Limb (tissue), 2 donors: ENCODE measurements around the gene EIPR1.
A peak's percentile ranks its signal among the peaks of the same experiment; 100 is the strongest.
"Not testable (repeated sequence)": the region's sequence is repeated elsewhere in the genome, so short reads cannot be mapped to it uniquely, and the experiment has no call there.

ENCODE experiments used
- DNase-seq, 2 donors: peaks; one replicate each; pipeline ENCODE4 v3.0.0-alpha.2; 2016; ENCODE audit errors: extremely low spot score in 2 of 2

EIPR1 gene

GRCh38 chr2:3357926-3358325, 19.7 kb downstream of the EIPR1 start:
- DNase-seq: no peak

DNA sequence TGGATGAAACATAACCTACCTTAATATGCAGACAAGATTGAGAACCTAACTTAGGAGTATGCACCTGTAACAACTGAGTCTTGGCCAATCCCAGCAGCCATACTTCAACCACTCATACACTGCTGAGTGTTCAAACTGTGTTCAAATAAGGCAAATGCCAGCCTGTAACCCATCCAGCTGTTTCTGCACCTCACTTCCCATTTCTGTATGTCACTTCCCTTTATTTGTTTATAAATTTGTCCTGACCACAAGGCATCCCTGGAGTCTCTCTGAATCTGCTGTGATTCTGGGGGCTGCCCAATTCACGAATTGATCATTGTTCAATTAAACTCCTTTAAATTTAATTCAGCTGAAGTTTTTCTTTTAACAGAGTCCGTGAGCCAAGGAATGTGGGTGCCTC, 20.2 kb downstream of the EIPR1 start:
- not testable (repeated sequence) for DNase-seq

DNA sequence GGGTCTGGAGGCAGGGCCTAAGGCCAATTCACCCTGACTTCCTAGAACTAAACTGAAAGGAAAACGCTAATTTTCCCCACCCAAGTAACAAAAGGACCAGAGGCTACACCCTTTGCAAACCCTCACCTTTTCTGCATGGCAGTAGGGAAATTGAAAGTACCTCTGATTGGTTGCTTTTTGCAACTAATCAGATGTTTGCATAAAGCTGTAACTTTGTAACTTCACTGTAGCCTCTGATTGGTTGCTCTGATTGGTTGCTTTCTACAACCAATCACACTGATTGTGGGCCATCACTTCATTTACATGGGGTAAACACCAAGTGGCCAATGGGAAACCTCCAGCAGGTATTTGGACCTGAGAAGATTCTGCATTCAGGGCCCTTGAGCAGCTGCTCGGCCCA, 20.8 kb downstream of the EIPR1 start:
- DNase-seq: no peak

DNA sequence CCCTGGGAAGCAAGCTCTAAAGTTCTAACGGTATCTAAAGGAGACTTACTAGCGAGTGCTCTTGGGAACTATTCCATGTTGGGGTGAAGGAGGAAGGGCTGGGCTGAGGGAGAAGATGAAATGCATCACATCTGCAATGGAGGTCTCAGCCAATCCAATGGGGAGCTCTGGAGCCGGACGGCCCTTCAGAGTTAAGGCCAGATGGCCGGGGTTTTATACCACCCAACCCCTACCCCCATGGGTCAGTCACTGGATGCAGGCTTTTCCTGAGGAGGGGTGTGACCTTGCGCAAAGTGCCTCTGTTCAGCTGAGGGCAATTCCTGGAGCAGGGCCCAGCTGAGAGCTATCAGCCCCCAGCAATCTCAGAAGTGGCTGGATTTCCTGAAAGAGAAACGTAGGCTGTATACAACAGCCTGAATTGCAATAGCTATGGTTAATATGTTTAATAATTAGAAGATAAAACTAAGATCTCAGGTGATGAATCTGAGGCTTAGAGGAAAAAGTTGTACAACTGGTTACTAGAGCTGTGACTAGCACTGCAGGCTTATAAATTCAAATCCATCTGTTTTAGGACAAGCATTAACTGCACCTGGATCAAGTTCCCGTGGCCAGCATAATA, 21.6 kb downstream of the EIPR1 start:
- DNase-seq: no peak

DNA sequence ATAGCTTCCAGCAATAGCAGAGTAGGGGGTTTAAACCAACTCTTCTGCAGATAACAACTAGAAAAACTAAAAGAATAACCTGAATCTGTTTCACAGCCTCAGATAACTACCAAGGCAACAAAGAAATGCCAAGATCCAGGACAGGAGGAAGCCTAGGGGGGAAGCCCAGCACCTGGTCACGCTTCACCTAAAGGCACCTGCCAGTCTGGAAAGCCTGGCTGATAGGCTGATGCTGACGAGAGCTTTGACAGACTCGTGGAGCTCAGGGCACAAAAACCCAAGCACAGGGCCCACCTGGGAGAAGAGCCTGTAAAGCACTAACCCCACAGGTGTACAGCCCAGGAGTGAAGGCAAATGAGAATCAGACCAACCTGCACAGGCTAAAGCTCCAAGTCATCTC, 22.6 kb downstream of the EIPR1 start:
- DNase-seq: no peak

- no peak for DNase-seq
Observed at GRCh38 chr2:3349211-3349693, 28.4 kb downstream of the EIPR1 start.

DNA sequence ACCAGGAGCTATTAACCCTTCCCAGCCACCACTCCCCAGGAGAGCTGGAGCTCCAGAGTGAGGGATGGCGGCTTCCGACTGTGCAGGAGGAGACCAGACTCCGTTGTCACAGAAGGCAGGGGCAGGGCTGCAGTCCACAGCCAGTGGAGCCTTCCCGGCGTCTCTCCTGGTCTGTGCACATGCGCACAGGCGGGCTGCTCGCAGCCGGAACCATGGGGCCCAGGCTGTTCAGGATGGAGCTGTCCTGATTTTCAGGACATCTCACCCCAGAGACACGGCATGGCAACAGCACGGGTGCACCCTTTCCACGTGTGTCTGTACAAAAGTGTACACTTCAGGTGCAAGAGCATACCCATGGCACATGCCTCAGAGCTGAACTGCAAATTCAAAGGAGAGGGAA, 28.9 kb downstream of the EIPR1 start:
- no peak for DNase-seq

- no peak for DNase-seq
Observed at GRCh38 chr2:3345621-3346020, 32.0 kb downstream of the EIPR1 start.

GRCh38 chr2:3344897-3345296, 32.7 kb downstream of the EIPR1 start:
- DNase-seq: no peak

GRCh38 chr2:3343012-3343411, 34.6 kb downstream of the EIPR1 start:
- no peak for DNase-seq

DNA sequence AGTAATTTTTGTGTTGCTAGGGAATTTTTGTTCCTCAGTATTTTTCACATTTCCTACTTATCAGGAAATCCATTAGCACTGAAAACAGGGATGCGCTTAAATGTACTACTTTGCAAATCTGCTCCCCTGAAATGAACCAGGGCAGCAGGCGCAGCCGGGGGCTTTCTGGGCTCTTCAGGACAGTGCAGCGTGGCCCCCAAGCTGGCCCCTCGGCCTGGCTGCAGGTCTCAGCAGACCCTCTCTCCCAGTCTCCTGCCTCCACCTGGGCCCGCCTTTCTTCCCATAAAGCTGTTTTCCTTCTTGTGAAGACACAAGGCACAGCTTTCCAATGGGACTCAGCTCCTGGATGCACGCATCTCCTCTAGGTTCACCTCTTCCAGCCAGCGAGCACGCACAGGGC, 35.3 kb downstream of the EIPR1 start:
- DNase-seq: no peak

DNA sequence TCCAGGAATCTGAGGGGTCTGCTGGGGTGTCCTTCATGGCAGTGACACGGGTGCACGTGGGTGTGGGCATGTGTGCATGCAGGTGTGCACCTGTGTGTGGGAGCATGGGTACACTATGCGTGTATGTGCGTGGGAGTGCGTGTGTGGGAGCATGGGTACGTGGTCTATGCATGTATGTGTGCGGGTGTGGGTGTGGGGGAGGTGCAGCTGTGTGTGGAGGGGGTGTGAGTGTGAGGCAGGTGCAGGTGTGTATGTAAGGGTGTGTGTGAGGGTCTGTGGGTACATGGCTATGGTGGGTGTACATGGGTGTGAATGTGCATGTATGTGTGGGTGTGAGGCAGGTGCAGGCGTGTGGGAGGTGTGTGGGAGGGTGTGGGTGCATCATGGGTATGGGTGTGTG, 36.3 kb downstream of the EIPR1 start:
- no peak for DNase-seq

GRCh38 chr2:3340144-3340543, 37.5 kb downstream of the EIPR1 start:
- no peak for DNase-seq

DNA sequence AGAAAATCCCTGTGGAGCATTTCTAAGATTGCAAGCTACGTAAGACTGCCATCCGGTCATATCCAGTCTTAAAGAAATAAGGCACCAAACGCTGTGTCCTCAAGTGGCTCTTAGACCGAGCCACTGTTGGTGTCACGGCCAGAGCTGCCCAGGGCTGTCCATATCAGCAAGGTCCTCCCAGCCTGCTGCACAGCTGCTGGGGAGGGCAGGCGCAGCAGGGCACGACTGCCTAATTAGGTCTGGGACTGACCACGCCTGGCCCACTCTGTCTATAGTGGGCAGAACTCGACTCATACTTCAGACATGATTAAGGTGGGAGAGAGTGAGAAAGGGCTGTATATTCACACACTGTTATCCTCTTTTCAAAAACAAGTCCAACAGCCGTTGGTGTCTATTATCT, 39.3 kb downstream of the EIPR1 start:
- no peak for DNase-seq

- no peak for DNase-seq
Observed at GRCh38 chr2:3336844-3337243, 40.8 kb downstream of the EIPR1 start.

- peak in 1 of 2 donors; percentile 62 for DNase-seq
Observed at GRCh38 chr2:3334392-3335345, 42.9 kb downstream of the EIPR1 start.

GRCh38 chr2:3332133-3332532, 45.5 kb downstream of the EIPR1 start:
- DNase-seq: no peak

- no peak for DNase-seq
Observed at GRCh38 chr2:3329491-3329890, 48.1 kb downstream of the EIPR1 start.

- no peak for DNase-seq
Observed at GRCh38 chr2:3326871-3327270, 50.7 kb downstream of the EIPR1 start.

DNA sequence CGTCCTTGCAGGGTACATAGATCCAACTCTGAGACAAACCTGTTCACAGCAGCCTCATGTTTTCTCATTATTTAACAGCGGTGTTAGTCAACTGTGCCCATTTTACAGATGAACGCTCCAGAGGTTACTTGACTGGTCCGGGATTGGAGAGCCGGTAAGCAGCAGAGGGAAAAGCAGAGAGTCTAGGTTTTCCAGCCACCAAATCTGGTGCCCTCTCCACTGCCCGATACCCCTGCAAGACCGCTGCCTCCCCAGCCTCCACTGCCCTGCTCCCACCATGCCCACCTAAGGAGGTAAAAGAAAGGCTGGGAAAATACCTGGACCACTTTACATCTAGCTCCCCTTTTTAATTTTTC, 51.5 kb downstream of the EIPR1 start:
- no peak for DNase-seq

- DNase-seq: no peak
Observed at GRCh38 chr2:3325458-3326181, 52.0 kb downstream of the EIPR1 start.
